Body of pancreas (tissue), 4 donors: ENCODE measurements around the gene AKAP11. TPM values are rescaled to one million over a fixed set of nuclear protein-coding genes. Genes with fewer than 3 reads are reported as not detected.

Experiments
- ATAC-seq: fragments of 150-250 bp; one replicate; pipeline ENCODE4 v1.9.1; 2016
- DNase-seq, 4 donors: peaks; one replicate each; pipeline ENCODE4 v3.0.0-alpha.2; 2019
- H3K27ac ChIP-seq, 4 donors: fragments of 200-600 bp; sonication (generic); 1 replicate in 3 of 4; 2 replicates in 1 of 4; pipeline versions ENCODE4 v1.5.1 to v1.6.1; 2016 to 2019; ENCODE audit warnings: mild to moderate bottlenecking in 1 of 4, mixed read lengths in 1 of 4, moderate library complexity in 1 of 4
- H3K27me3 ChIP-seq, 2 donors: fragments of 200-600 bp; sonication (generic); one replicate each; pipeline ENCODE4 v1.6.0; 2016; ENCODE audit warnings: mild to moderate bottlenecking in 1 of 2
- H3K36me3 ChIP-seq, 2 donors: fragments of 200-600 bp; sonication (generic); replicated peaks in 1 of 2; 2 replicates each; pipeline ENCODE4 v1.5.1; 2016; ENCODE audit warnings: low read depth in 2 of 2; ENCODE audit not compliant: insufficient read depth in 1 of 2
- H3K4me1 ChIP-seq: fragments of 200-600 bp; sonication (generic); one replicate; pipeline ENCODE4 v1.6.0; 2016
- H3K4me3 ChIP-seq, 2 donors: fragments of 200-600 bp; sonication (generic); 1 replicate in 1 of 2; 2 replicates in 1 of 2; pipeline ENCODE4 v1.5.1; 2016 to 2019
- H3K9me3 ChIP-seq, 3 donors: fragments of 200-600 bp; sonication (generic); 1 replicate in 2 of 3; 2 replicates in 1 of 3; pipeline ENCODE4 v1.5.1; 2016
- CTCF ChIP-seq, 7 experiments: fragments of 450-650 bp in 4 of 7; fragments of 200-600 bp in 3 of 7; sonication (generic) in 3 of 7; IDR thresholded peaks; one replicate each; pipeline ENCODE4 v1.5.1; 2016 to 2019; ENCODE audit warnings: antibody characterized with exemption in 7 of 7
- POLR2A ChIP-seq, 3 donors: fragments of 450-650 bp; IDR thresholded peaks; one replicate each; pipeline ENCODE4 v1.6.1; 2016; ENCODE audit warnings: antibody characterized with exemption in 3 of 3, mild to moderate bottlenecking in 2 of 3
- WGBS, 2 donors: methylation state at CpG; one replicate each; pipeline ENCODE4 v1.1.5; 2017; 5-methylcytosine and 5-hydroxymethylcytosine counted together
- intact Hi-C: fragments of 100-400 bp; cut with DNase I; formaldehyde crosslinking; loops from one replicate; pipeline ENCODE4 v1.15.1; 2023
- total RNA-seq, 2 donors: library from RNA; depleted of rRNA; stranded (reverse); fragments of >200 nt; gene quantifications; one replicate each; pipeline ENCODE4 v1.1.0, GENCODE V29; 2016

AKAP11 gene
- total RNA-seq, 2 donors from 2014 or later, result 12.5 to 17.9 TPM

GRCh38 chr13:42350141-42350540, 78.2 kb downstream of the AKAP11 start:
- Histone ChIP-seq H3K27me3 (peaks cover 0 to 1% of the 10 kb centered on the region in 2 donors), H3K4me3 (no peak overlapping the region), H3K27ac (no peak overlapping the region), H3K36me3 (no peaks in the 10 kb centered on the region), H3K9me3 (no peaks in the 10 kb centered on the region), H3K4me1 (no peaks in the 10 kb centered on the region)
- no peak for ATAC-seq
- WGBS, 2 donors, result 53 to 61% methylated on average over 4 of the region's 4 CpGs
- no peak for TF ChIP-seq CTCF (IDR thresholded peaks at IDR 0.05)
- no peak for TF ChIP-seq POLR2A (IDR thresholded peaks at IDR 0.05)
- DNase-seq, result no peak
- intact Hi-C loops, result no loop called here

- whole genome bisulfite sequencing, 2 donors, result 26 to 29% methylated on average over 6 of the region's 6 CpGs
- H3K36me3 ChIP-seq, result no peaks in the 10 kb centered on the region
- TF ChIP-seq CTCF (IDR thresholded peaks at IDR 0.05) (no peak), POLR2A (IDR thresholded peaks at IDR 0.05) (no peak)
- no peak overlapping the region for H3K4me3 ChIP-seq
- H3K4me1 ChIP-seq, result no peaks in the 10 kb centered on the region
- intact Hi-C loops, result no loop called here
- H3K9me3 ChIP-seq, result no peaks in the 10 kb centered on the region
- DNase-seq, result peak in 1 of 4 donors; percentile 8
- H3K27ac ChIP-seq, result no peak overlapping the region
- H3K27me3 ChIP-seq, result no peaks in the 10 kb centered on the region
- no peak for ATAC-seq
Observed at GRCh38 chr13:42354241-42355091, 82.5 kb downstream of the AKAP11 start.

- H3K9me3 ChIP-seq, result no peaks in the 10 kb centered on the region
- intact Hi-C loops, result no loop called here
- ATAC-seq, result no peak
- H3K4me1 ChIP-seq, result no peaks in the 10 kb centered on the region
- TF ChIP-seq POLR2A (IDR thresholded peaks at IDR 0.05) (no peak), CTCF (IDR thresholded peaks at IDR 0.05) (no peak)
- 72 to 78% methylated on average over 4 of the region's 4 CpGs for WGBS, 2 donors
- H3K36me3 ChIP-seq, result no peaks in the 10 kb centered on the region
- no peaks in the 10 kb centered on the region for H3K27me3 ChIP-seq
- H3K4me3 ChIP-seq, result no peak overlapping the region
- H3K27ac ChIP-seq, result no peak overlapping the region
- DNase-seq, result no peak
Observed at GRCh38 chr13:42355092-42355485, 83.1 kb downstream of the AKAP11 start.

GRCh38 chr13:42355491-42356183, 83.7 kb downstream of the AKAP11 start:
- no peaks in the 10 kb centered on the region for H3K36me3 ChIP-seq
- TF ChIP-seq POLR2A (IDR thresholded peaks at IDR 0.05) (no peak), CTCF (IDR thresholded peaks at IDR 0.05) (no peak)
- H3K9me3 ChIP-seq, result no peaks in the 10 kb centered on the region
- no peaks in the 10 kb centered on the region for H3K4me1 ChIP-seq
- DNase-seq (no peak), ATAC-seq (no peak)
- 79 to 87% methylated on average over 4 to 6 of the region's 6 CpGs for WGBS, 2 donors
- no peak overlapping the region for H3K27ac ChIP-seq
- intact Hi-C loops, result no loop called here
- no peaks in the 10 kb centered on the region for H3K27me3 ChIP-seq
- H3K4me3 ChIP-seq, result no peak overlapping the region
